HCT116 (cell line): ENCODE data around the gene SLC1A1. TPM values are rescaled to one million over a fixed set of nuclear protein-coding genes. Genes with fewer than 3 reads are reported as not detected.

Experiments
- ATAC-seq: fragments of 200-7000 bp; cut with Tn5 transposase; 2 replicates; pipeline ENCODE4 v1.9.1; 2020; ENCODE audit warnings: mild to moderate bottlenecking, moderate library complexity
- BruUV-seq: library from RNA; stranded (reverse); fragments of 400-500 nt; replicated peaks from 2 replicates; lab custom pipeline; 2021; lab: Mats Ljungman, UMichigan
- CTCF ChIA-PET: fragments of 300-600 bp; sonication (Branson Sonifier 250); formaldehyde crosslinking; loops from one replicate; lab custom pipeline; 2021; ENCODE audit warnings: antibody characterized with exemption; lab: Charles Lee
- POLR2A ChIA-PET: fragments of 300-600, 350-600 bp; sonication (Branson Sonifier 250); formaldehyde crosslinking; loops from one replicate; lab custom pipeline; 2021; ENCODE audit warnings: antibody characterized with exemption; lab: Charles Lee
- RAD21 ChIA-PET, 2 experiments: fragments of 300-600 bp; sonication (Branson Sonifier 250); formaldehyde crosslinking; loops; one replicate each; lab custom pipeline; 2023; ENCODE audit warnings: low total read pairs in 2 of 2; ENCODE audit not compliant: uncharacterized antibody in 2 of 2, unreplicated experiment in 2 of 2, low non-redundant PET in 1 of 2; lab: Charles Lee
- DNase-seq: peaks from one replicate; pipeline ENCODE4 v3.0.0-alpha.2; 2010; ENCODE audit warnings: low read depth, low spot score
- H2AFZ ChIP-seq: fragments of 200-600 bp; shearing (Covaris generic), sonication (generic); 2 replicates; pipeline ENCODE4 v1.6.1; 2017; ENCODE audit warnings: low read depth, mixed run types, mixed read lengths, antibody characterized with exemption, low read length; ENCODE audit not compliant: poor library complexity, severe bottlenecking
- H3K27ac ChIP-seq: 2 replicates; pipeline ENCODE4 v1.5.1; 2012; ENCODE audit warnings: low read depth, low read length
- H3K27me3 ChIP-seq: fragments of 200-600 bp; sonication (generic); 2 replicates; pipeline ENCODE4 v1.6.1; 2016; ENCODE audit warnings: mixed run types, low read length, mixed read lengths; ENCODE audit not compliant: insufficient read depth
- H3K36me3 ChIP-seq, 2 experiments: fragments of 200-500 bp in 1 of 2; fragments of 200-600 bp in 1 of 2; sonication (Bioruptor generic) in 1 of 2; sonication (generic) in 1 of 2; 2 replicates each; pipeline versions ENCODE4 v1.5.1 to v1.6.1; 2014 to 2016; ENCODE audit warnings: low read length in 2 of 2, inconsistent platforms in 1 of 2, mixed read lengths in 1 of 2, mixed run types in 1 of 2; ENCODE audit not compliant: insufficient read depth in 2 of 2, control insufficient read depth in 1 of 2
- H3K4me1 ChIP-seq, 2 experiments: fragments of 200-600 bp in 1 of 2; sonication (generic) in 1 of 2; 2 replicates each; pipeline versions ENCODE4 v1.5.1 to v1.6.1; 2012 to 2017; ENCODE audit warnings: low read length in 2 of 2, inconsistent platforms in 1 of 2, mild to moderate bottlenecking in 1 of 2, mixed read lengths in 1 of 2, mixed run types in 1 of 2, moderate library complexity in 1 of 2; ENCODE audit not compliant: insufficient read depth in 2 of 2, control insufficient read depth in 1 of 2
- H3K4me2 ChIP-seq: fragments of 200-600 bp; sonication (generic); 2 replicates; pipeline ENCODE4 v1.6.1; 2017; ENCODE audit warnings: mixed run types, low read length, mixed read lengths
- H3K4me3 ChIP-seq, 2 experiments: fragments of 200-600 bp in 1 of 2; sonication (generic) in 1 of 2; replicated peaks in 1 of 2; 2 replicates each; pipeline ENCODE4 v1.5.1; 2011 to 2016; ENCODE audit warnings: low read length in 2 of 2, control low read depth in 1 of 2, low read depth in 1 of 2, mild to moderate bottlenecking in 1 of 2, mixed read lengths in 1 of 2, mixed run types in 1 of 2
- H3K79me2 ChIP-seq: fragments of 200-600 bp; sonication (generic); 2 replicates; pipeline ENCODE4 v1.6.1; 2017; ENCODE audit warnings: mild to moderate bottlenecking, mixed run types, low read length, moderate library complexity, mixed read lengths; ENCODE audit not compliant: insufficient read depth
- H3K9ac ChIP-seq: fragments of 200-600 bp; sonication (generic); 2 replicates; pipeline ENCODE4 v1.6.1; 2016; ENCODE audit warnings: low read length, mixed read lengths
- H3K9me2 ChIP-seq: fragments of 200-600 bp; sonication (generic), shearing (Covaris generic); 2 replicates; pipeline ENCODE4 v1.6.1; 2017; ENCODE audit warnings: mixed run types, mild to moderate bottlenecking, moderate library complexity; ENCODE audit not compliant: insufficient read depth
- H3K9me3 ChIP-seq, 2 experiments: fragments of 200-500 bp in 1 of 2; fragments of 200-600 bp in 1 of 2; sonication (Bioruptor generic) in 1 of 2; sonication (generic) in 1 of 2; 2 replicates each; pipeline ENCODE4 v1.6.1; 2014 to 2017; ENCODE audit warnings: low read length in 2 of 2, mixed read lengths in 2 of 2, inconsistent platforms in 1 of 2, low read depth in 1 of 2, mild to moderate bottlenecking in 1 of 2, mixed run types in 1 of 2, moderate library complexity in 1 of 2; ENCODE audit not compliant: control insufficient read depth in 1 of 2, insufficient read depth in 1 of 2
- H4K20me1 ChIP-seq: fragments of 200-600 bp; sonication (generic), shearing (Covaris generic); 2 replicates; pipeline ENCODE4 v1.6.1; 2017; ENCODE audit warnings: mixed run types, mild to moderate bottlenecking, moderate library complexity; ENCODE audit not compliant: insufficient read depth
- CBX3 ChIP-seq: IDR thresholded peaks from 2 replicates; pipeline ENCODE4 v1.6.1; 2012; ENCODE audit warnings: low read depth
- EZH2 ChIP-seq: fragments of 200-600 bp; sonication (generic); IDR thresholded peaks from 2 replicates; pipeline ENCODE4 v1.6.1; 2017; ENCODE audit warnings: antibody characterized with exemption, mixed run types
- JUND ChIP-seq: IDR thresholded peaks from 2 replicates; pipeline ENCODE4 v1.6.1; 2012
- MAX ChIP-seq: IDR thresholded peaks from 2 replicates; pipeline ENCODE4 v1.6.1; 2012
- RAD21 ChIP-seq: IDR thresholded peaks from 2 replicates; pipeline ENCODE4 v1.6.1; 2012; ENCODE audit warnings: low read depth, mild to moderate bottlenecking
- REST ChIP-seq: IDR thresholded peaks from 2 replicates; pipeline ENCODE4 v1.6.1; 2012; ENCODE audit warnings: low read depth
- SIN3A ChIP-seq: IDR thresholded peaks from 2 replicates; pipeline ENCODE4 v1.6.1; 2012; ENCODE audit warnings: low read depth
- SRF ChIP-seq: IDR thresholded peaks from 2 replicates; pipeline ENCODE4 v1.6.1; 2012; ENCODE audit warnings: low read depth
- YY1 ChIP-seq: IDR thresholded peaks from 2 replicates; pipeline ENCODE4 v1.6.1; 2011; ENCODE audit warnings: low read length, low read depth, moderate library complexity, mild to moderate bottlenecking; ENCODE audit not compliant: insufficient replicate concordance; ENCODE audit errors: extremely low read depth
- ZBTB33 ChIP-seq: IDR thresholded peaks from 2 replicates; pipeline ENCODE4 v1.6.1; 2011; ENCODE audit warnings: mild to moderate bottlenecking, low read length, moderate library complexity; ENCODE audit not compliant: insufficient replicate concordance; ENCODE audit errors: extremely low read depth
- ZFX ChIP-seq: fragments of 450-650 bp; IDR thresholded peaks from 2 replicates; pipeline ENCODE4 v1.6.1; 2017
- intact Hi-C: fragments of 100-400 bp; cut with micrococcal nuclease; formaldehyde crosslinking; loops from 2 replicates; pipeline ENCODE4 v1.10.0; 2022
- total RNA-seq: library from RNA; stranded (reverse); gene quantifications from one replicate; pipeline ENCODE4 v1.2.1, GENCODE V29; 2021; ENCODE audit not compliant: unreplicated experiment

Gene SLC1A1
- total RNA-seq, 1 experiment from 2014 or later: 6.8 TPM

- Histone ChIP-seq H3K36me3 (no peaks in the 10 kb centered on the region), H3K9me3 (no peaks in the 10 kb centered on the region), H3K27me3 (no peaks in the 10 kb centered on the region), H3K4me1 (no peaks in the 10 kb centered on the region), H2AFZ (no peak overlapping the region), H3K9ac (no peak overlapping the region), H3K4me3 (no peak overlapping the region), H3K9me2 (no peaks in the 10 kb centered on the region), H4K20me1 (no peaks in the 10 kb centered on the region; the same call in 1 of the 2 replicates), H3K79me2 (no peaks in the 10 kb centered on the region), H3K4me2 (no peak overlapping the region), H3K27ac (no peak overlapping the region)
- CTCF ChIA-PET: no interaction called here
- RAD21 ChIA-PET: no interaction called here
- POLR2A ChIA-PET: no interaction called here
- intact Hi-C loops: no loop called here
- DNase-seq (no peak), ATAC-seq (no peak)
- TF ChIP-seq REST (no peak), CBX3 (no peak), JUND (no peak), SIN3A (no peak), EZH2 (no peak), ZBTB33 (no peak), SRF (no peak), YY1 (no peak), ZFX (no peak), MAX (no peak), RAD21 (no peak)
- BruUV-seq: no TSS peak
Measured at GRCh38 chr9:4475301-4475700, 15.0 kb upstream of the SLC1A1 start.
